Keratinocyte (primary cell): ENCODE measurements around the gene CTAG1A. TPM values are rescaled to one million over a fixed set of nuclear protein-coding genes. Genes with fewer than 3 reads are reported as not detected.
A peak's percentile ranks its signal among the peaks of the same experiment; 100 is the strongest.

Experiments used
- DNase-seq: peaks from one replicate; pipeline ENCODE4 v3.0.0-alpha.2; 2011; ENCODE audit warnings: low read depth, missing footprints, low spot score
- FAIRE-seq: peaks from 2 replicates; lab custom pipeline; 2011; peaks lifted over from hg19 to GRCh38; lab: Jason Lieb, UNC
- H2AFZ ChIP-seq: 2 replicates; pipeline ENCODE4 v1.6.0; 2012; ENCODE audit warnings: low read length, control low read depth, inconsistent platforms; ENCODE audit not compliant: control insufficient read depth
- H3K27ac ChIP-seq: 2 replicates; pipeline ENCODE4 v1.5.1; 2011; ENCODE audit warnings: low read length; ENCODE audit not compliant: control insufficient read depth, insufficient read depth
- H3K27me3 ChIP-seq: 3 replicates; pipeline ENCODE4 v1.6.0; 2011; ENCODE audit warnings: low read length; ENCODE audit not compliant: control insufficient read depth, insufficient read depth; ENCODE audit errors: extremely low read depth
- H3K36me3 ChIP-seq, 2 experiments: 2 replicates in 1 of 2; 3 replicates in 1 of 2; pipeline ENCODE4 v1.5.1; 2011; ENCODE audit warnings: low read length in 2 of 2, mild to moderate bottlenecking in 1 of 2; ENCODE audit not compliant: control insufficient read depth in 2 of 2, insufficient read depth in 2 of 2; ENCODE audit errors: extremely low read depth in 1 of 2
- H3K4me1 ChIP-seq: 3 replicates; pipeline ENCODE4 v1.5.1; 2011; ENCODE audit warnings: low read length; ENCODE audit not compliant: control insufficient read depth, insufficient read depth; ENCODE audit errors: extremely low read depth
- H3K4me2 ChIP-seq: 3 replicates; pipeline ENCODE4 v1.6.0; 2011; ENCODE audit warnings: low read depth, low read length; ENCODE audit not compliant: control insufficient read depth, insufficient read depth; ENCODE audit errors: extremely low read depth
- H3K4me3 ChIP-seq, 3 experiments: fragments of 200-600 bp in 1 of 3; sonication (generic) in 1 of 3; 2 replicates in 2 of 3; 3 replicates in 1 of 3; pipeline ENCODE4 v1.5.1; 2011 to 2016; ENCODE audit warnings: low read length in 3 of 3, mild to moderate bottlenecking in 3 of 3, control low read depth in 2 of 3, inconsistent platforms in 1 of 3, low read depth in 1 of 3, mixed read lengths in 1 of 3, mixed run types in 1 of 3, moderate library complexity in 1 of 3; ENCODE audit not compliant: control insufficient read depth in 2 of 3, insufficient read depth in 2 of 3; ENCODE audit errors: extremely low read depth in 1 of 3
- H3K79me2 ChIP-seq: 2 replicates; pipeline ENCODE4 v1.6.0; 2012; ENCODE audit warnings: low read length; ENCODE audit not compliant: control insufficient read depth, insufficient read depth
- H3K9ac ChIP-seq: 3 replicates; pipeline ENCODE4 v1.6.0; 2011; ENCODE audit warnings: low read length; ENCODE audit not compliant: control insufficient read depth, insufficient read depth; ENCODE audit errors: extremely low read depth
- H3K9me1 ChIP-seq: 3 replicates; pipeline ENCODE4 v1.6.0; 2011; ENCODE audit warnings: low read length; ENCODE audit not compliant: control insufficient read depth, insufficient read depth; ENCODE audit errors: extremely low read depth
- H3K9me3 ChIP-seq: 2 replicates; pipeline ENCODE4 v1.5.1; 2012; ENCODE audit warnings: low read depth, low read length; ENCODE audit not compliant: control insufficient read depth
- H4K20me1 ChIP-seq: 3 replicates; pipeline ENCODE4 v1.6.0; 2011; ENCODE audit warnings: low read length; ENCODE audit not compliant: control insufficient read depth, insufficient read depth; ENCODE audit errors: extremely low read depth
- EZH2 ChIP-seq: IDR thresholded peaks from one replicate; pipeline ENCODE4 v1.6.1; 2012; ENCODE audit warnings: inconsistent platforms, mild to moderate bottlenecking, low read length, moderate library complexity
- dilution Hi-C: fragments of 300-500 bp; cut with MboI; formaldehyde crosslinking; loops from one replicate; pipeline ENCODE4 v1.7.0; 2020; ENCODE audit warnings: low sequenced_read_pairs; ENCODE audit not compliant: extremely low pct_ligation_motif_present
- polyA plus RNA-seq, 5 experiments: library from polyadenylated mRNA; depleted of rRNA in 3 of 5; stranded (reverse) in 3 of 5; stranded (forward) in 1 of 5; unstranded in 1 of 5; fragments of >200 nt; gene quantifications; 1 replicate in 1 of 5; 2 replicates in 3 of 5; 3 replicates in 1 of 5; pipeline versions ENCODE4 v1.2.1 to v1.2.3, GENCODE V29; 2011 to 2012; ENCODE audit warnings: missing spikeins in 2 of 5, low read depth in 1 of 5, low replicate concordance in 1 of 5
- TF ChIP-seq, protein P1 (sequence below), 3 experiments: IDR thresholded peaks in 1 of 3; conservative IDR thresholded peaks in 1 of 3; optimal IDR thresholded peaks in 1 of 3; 2 replicates in 2 of 3; 3 replicates in 1 of 3; pipeline versions ENCODE3 to v1.5.1; 2011; ENCODE audit warnings: low read length in 3 of 3, mild to moderate bottlenecking in 3 of 3, moderate library complexity in 2 of 3, control low read depth in 1 of 3, inconsistent platforms in 1 of 3; ENCODE audit not compliant: insufficient read depth in 2 of 3; ENCODE audit errors: extremely low read depth in 1 of 3

CTAG1A gene
- polyA plus RNA-seq, 1 donor (not counting 4 experiments of a cell fraction or from before 2014, with no cell fraction given): not detected

DNA sequence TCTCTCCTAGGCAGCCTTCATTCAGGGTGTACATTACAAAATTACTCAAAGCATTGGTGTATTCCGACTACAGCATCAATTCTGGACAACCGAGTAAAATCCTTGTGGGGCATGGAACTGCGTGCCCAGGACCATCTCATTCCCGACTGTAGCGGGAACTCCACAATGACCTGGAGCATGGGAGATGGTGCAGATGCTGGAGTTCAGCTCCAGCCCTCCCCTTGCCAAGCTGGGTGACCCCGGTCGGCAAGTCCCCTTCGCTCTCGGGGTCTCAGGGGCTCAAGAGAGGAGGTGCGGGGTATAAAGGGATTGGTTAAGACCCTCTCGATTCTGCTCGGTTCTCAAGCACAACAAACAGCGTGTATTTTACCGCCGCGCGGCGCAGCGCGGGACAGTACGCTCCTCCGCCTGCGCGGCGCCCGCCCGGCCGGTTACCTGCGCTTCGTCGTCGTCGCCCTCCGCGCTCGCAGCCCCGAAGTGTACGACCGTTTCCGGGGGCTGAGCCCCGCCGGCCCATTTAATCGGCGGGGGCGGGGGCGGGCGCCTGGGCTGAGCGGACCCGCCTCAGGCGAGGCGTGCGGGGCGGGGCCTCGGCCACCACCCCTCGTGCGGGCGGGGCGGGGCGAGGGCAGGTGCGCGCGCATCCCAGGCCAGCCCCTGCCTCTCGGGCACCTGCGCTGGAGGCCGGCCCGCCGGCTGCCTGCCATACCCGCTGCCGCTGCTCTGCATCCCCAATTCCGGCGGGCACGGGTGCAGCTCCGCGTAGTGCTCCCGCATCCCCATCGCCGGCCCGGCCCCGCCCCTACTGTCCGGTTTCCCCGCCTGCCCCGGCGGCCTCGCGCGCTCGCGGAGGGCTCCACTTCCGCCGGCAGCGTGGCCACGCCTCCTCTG is 38.3 kb upstream of the CTAG1A start, which contains the start of gene G6PD:
Gene G6PD, minus strand, starts transcription at position 493 of the 891 bp plus-strand sequence. CDS start 691 bp downstream, outside the sequence.
- dilution Hi-C loops: no loop called here
- no peak for FAIRE-seq

DNA sequence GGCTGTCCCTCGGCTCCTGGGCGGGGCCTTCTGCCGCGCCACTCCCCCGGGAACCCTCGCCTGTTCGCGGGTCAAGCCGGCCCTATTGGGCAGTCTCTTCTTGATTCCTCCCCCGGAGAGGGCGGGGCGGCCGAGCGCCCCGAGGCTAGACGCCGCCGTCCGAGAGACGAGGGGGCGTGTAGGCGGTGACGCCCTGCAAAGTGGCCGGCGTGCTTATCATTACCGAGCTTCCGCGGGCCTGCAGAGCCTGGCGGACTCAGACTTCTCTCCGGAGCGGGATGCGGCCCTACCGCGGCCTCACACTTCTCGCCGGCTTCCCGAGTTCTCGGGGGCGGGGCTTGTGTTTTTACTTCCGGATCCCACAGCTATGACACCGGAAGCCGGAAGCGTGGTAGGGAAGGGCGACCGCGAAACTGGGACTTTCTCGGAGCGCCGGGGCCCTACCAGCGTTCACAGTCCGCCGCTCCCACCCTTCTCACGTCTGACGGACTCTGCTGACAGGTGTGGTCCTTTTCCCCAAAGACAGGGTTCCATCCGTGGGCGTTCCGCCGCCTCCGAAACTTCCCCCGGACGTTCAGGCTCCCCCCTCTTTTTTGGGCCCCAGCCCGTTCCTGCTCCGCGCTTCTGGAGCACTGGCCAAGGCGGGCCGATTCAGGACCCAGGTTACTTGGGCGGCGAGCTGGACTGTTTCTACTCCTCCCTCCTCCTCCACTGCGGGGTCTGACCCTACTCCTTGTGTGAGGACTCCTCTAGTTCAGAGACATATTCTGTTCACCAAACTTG is 37.5 kb upstream of the CTAG1A start, which contains the start of gene IKBKG:
Gene IKBKG, plus strand, starts transcription at position 376 of the 783 bp plus-strand sequence. CDS start 4,383 bp downstream, outside the sequence.
- H3K4me1 ChIP-seq: peaks cover 22% of the 10 kb centered on the region
- H3K4me2 ChIP-seq: peak within 1 kb of the TSS; percentile 83
- dilution Hi-C loops: no loop called here
- H4K20me1 ChIP-seq: peaks cover 3% of the 10 kb centered on the region
- H3K36me3 ChIP-seq: peaks cover 3 to 4% of the 10 kb centered on the region in 2 experiments
- no peaks in the 10 kb centered on the region for H3K27me3 ChIP-seq
- peak within 1 kb of the TSS; percentile 63 to 82 (median 79) for H3K4me3 ChIP-seq
- TF ChIP-seq EZH2: no peak
- TF ChIP-seq, protein P1, sequence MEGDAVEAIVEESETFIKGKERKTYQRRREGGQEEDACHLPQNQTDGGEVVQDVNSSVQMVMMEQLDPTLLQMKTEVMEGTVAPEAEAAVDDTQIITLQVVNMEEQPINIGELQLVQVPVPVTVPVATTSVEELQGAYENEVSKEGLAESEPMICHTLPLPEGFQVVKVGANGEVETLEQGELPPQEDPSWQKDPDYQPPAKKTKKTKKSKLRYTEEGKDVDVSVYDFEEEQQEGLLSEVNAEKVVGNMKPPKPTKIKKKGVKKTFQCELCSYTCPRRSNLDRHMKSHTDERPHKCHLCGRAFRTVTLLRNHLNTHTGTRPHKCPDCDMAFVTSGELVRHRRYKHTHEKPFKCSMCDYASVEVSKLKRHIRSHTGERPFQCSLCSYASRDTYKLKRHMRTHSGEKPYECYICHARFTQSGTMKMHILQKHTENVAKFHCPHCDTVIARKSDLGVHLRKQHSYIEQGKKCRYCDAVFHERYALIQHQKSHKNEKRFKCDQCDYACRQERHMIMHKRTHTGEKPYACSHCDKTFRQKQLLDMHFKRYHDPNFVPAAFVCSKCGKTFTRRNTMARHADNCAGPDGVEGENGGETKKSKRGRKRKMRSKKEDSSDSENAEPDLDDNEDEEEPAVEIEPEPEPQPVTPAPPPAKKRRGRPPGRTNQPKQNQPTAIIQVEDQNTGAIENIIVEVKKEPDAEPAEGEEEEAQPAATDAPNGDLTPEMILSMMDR (optimal IDR thresholded peaks at IDR 0.05 in 1 of 3, IDR thresholded peaks at IDR 0.05 in 1 of 3, conservative IDR thresholded peaks at IDR 0.05 in 1 of 3; ENCODE audit: extremely low read depth in 1 of 3, insufficient read depth in 2 of 3, low read length in 3 of 3): no peak
- FAIRE-seq (no peak), DNase-seq (no peak)
- peaks cover 48% of the 10 kb centered on the region for H3K79me2 ChIP-seq
- peak within 1 kb of the TSS; percentile 49 for H2AFZ ChIP-seq
- no peaks in the 10 kb centered on the region for H3K9me3 ChIP-seq
- H3K27ac ChIP-seq: peak within 1 kb of the TSS; percentile 90
- H3K9me1 ChIP-seq: no peaks in the 10 kb centered on the region
- H3K9ac ChIP-seq: peak within 1 kb of the TSS; percentile 90

More for the DNA sequence above, 38.3 kb upstream of the CTAG1A start, which contains the start of gene G6PD:
- H3K36me3 ChIP-seq: peaks cover 1 to 3% of the 10 kb centered on the region in 2 experiments
- H3K4me3 ChIP-seq: peak within 1 kb of the TSS; percentile 63 to 82 (median 79)
- H3K4me2 ChIP-seq: peak within 1 kb of the TSS; percentile 83
- peak within 1 kb of the TSS; percentile 90 for H3K27ac ChIP-seq
- no peaks in the 10 kb centered on the region for H3K9me1 ChIP-seq
- H3K79me2 ChIP-seq: peaks cover 41% of the 10 kb centered on the region
- TF ChIP-seq EZH2: no peak
- TF ChIP-seq, protein P1 (optimal IDR thresholded peaks at IDR 0.05 in 1 of 3, IDR thresholded peaks at IDR 0.05 in 1 of 3, conservative IDR thresholded peaks at IDR 0.05 in 1 of 3; ENCODE audit: extremely low read depth in 1 of 3, insufficient read depth in 2 of 3, low read length in 3 of 3): no peak
- DNase-seq: no peak
- peak within 1 kb of the TSS; percentile 90 for H3K9ac ChIP-seq
- H3K4me1 ChIP-seq: peaks cover 29% of the 10 kb centered on the region
- H4K20me1 ChIP-seq: peaks cover 3% of the 10 kb centered on the region
- H2AFZ ChIP-seq: peak within 1 kb of the TSS; percentile 49
- no peaks in the 10 kb centered on the region for H3K9me3 ChIP-seq
- H3K27me3 ChIP-seq: no peaks in the 10 kb centered on the region
